Sigmoid colon (tissue), 7 donors: ENCODE data around the gene IGF2BP2. TPM values are rescaled to one million over a fixed set of nuclear protein-coding genes. Genes with fewer than 3 reads are reported as not detected.

Experiments used
- DNase-seq: peaks from one replicate; pipeline ENCODE4 v3.0.0-alpha.2; 2019
- H3K27ac ChIP-seq, 4 donors: fragments of 200-600 bp; sonication (generic); one replicate each; pipeline ENCODE4 v1.5.1; 2016 to 2019; ENCODE audit warnings: mild to moderate bottlenecking in 1 of 4
- H3K27me3 ChIP-seq, 3 donors: fragments of 200-600 bp; sonication (generic); one replicate each; pipeline ENCODE4 v1.5.1; 2019; ENCODE audit warnings: mild to moderate bottlenecking in 1 of 3
- H3K36me3 ChIP-seq, 4 donors: fragments of 200-600 bp; sonication (generic); one replicate each; pipeline ENCODE4 v1.5.1; 2016 to 2019
- H3K4me1 ChIP-seq, 4 donors: fragments of 200-600 bp; sonication (generic); one replicate each; pipeline ENCODE4 v1.5.1; 2017 to 2019
- H3K4me3 ChIP-seq, 4 donors: fragments of 200-600 bp; sonication (generic); one replicate each; pipeline ENCODE4 v1.5.1; 2017 to 2019; ENCODE audit warnings: mild to moderate bottlenecking in 2 of 4, moderate library complexity in 1 of 4
- H3K9me3 ChIP-seq, 4 donors: fragments of 200-600 bp in 3 of 4; sonication (generic) in 3 of 4; one replicate each; pipeline versions ENCODE4 v1.5.1 to v1.6.1; 2013 to 2019
- EP300 ChIP-seq, 4 donors: sonication (generic); formaldehyde crosslinking; IDR thresholded peaks; one replicate each; pipeline ENCODE4 v1.6.1; 2017; ENCODE audit warnings: antibody characterized with exemption in 4 of 4
- POLR2A ChIP-seq, 2 donors: fragments of 450-650 bp; IDR thresholded peaks; one replicate each; pipeline ENCODE4 v1.6.1; 2016; ENCODE audit warnings: antibody characterized with exemption in 2 of 2, mild to moderate bottlenecking in 2 of 2, moderate library complexity in 2 of 2
- POLR2AphosphoS5 ChIP-seq, 4 donors: sonication (generic); formaldehyde crosslinking; IDR thresholded peaks; one replicate each; pipeline ENCODE4 v1.6.1; 2017; ENCODE audit warnings: antibody characterized with exemption in 4 of 4
- WGBS, 2 donors: extraction: QIAGEN DNeasy Blood & Tissue Kit; methylation state at CpG; one replicate each; pipeline ENCODE4 v1.1.7; 2013; 5-methylcytosine and 5-hydroxymethylcytosine counted together
- intact Hi-C: fragments of 100-400 bp; cut with DNase I; formaldehyde crosslinking; loops from one replicate; pipeline ENCODE4 v1.15.1; 2023
- polyA plus RNA-seq, 3 donors: library from polyadenylated mRNA; stranded (reverse); fragments of 200-250 nt; gene quantifications; one replicate each; pipeline ENCODE4 v1.2.3, GENCODE V29; 2013
- total RNA-seq, 4 donors: library from RNA; depleted of rRNA; stranded (reverse); fragments of >200 nt; gene quantifications; one replicate each; pipeline ENCODE4 v1.1.0, GENCODE V29; 2016
- TF ChIP-seq, protein P1 (sequence below), 4 experiments: fragments of 450-650 bp in 3 of 4; fragments of 200-600 bp in 1 of 4; IDR thresholded peaks; one replicate each; pipeline ENCODE4 v1.5.1; 2016 to 2019; ENCODE audit warnings: antibody characterized with exemption in 4 of 4, mild to moderate bottlenecking in 3 of 4, moderate library complexity in 2 of 4
- donor health status: healthy with polysubstance abuse.
- donor health status: Bipolar disorder and iron deficiency.
- donor health status: healthy.

Gene IGF2BP2
- total and polyA plus RNA-seq, 7 donors, result 6.3 to 20.7 (median 14.7) TPM

DNA sequence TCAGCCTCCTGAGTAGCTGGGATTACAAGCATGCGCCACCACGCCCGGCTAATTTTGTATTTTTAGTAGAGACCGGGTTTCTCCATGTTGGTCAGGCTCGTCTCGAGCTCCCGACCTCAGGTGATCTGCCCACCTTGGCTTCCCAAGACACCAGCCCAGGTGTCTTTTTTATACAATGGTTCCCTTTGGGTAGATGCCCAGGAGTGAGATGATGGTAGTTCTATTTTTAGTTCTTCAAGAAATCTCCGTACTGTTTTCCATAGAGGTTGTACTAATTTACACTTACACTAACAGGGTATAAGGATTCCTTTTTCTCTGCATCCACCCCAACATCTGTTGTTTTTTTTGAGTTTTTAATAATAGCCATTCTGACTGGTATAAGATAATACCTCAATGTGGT is 94.3 kb downstream of the IGF2BP2 start:
- no peaks in the 10 kb centered on the region for H3K9me3 ChIP-seq
- H3K27me3 ChIP-seq, result no peaks in the 10 kb centered on the region
- no peaks in the 10 kb centered on the region for H3K4me1 ChIP-seq
- TF ChIP-seq POLR2AphosphoS5 (IDR thresholded peaks at IDR 0.05), result no peak
- TF ChIP-seq, protein P1, sequence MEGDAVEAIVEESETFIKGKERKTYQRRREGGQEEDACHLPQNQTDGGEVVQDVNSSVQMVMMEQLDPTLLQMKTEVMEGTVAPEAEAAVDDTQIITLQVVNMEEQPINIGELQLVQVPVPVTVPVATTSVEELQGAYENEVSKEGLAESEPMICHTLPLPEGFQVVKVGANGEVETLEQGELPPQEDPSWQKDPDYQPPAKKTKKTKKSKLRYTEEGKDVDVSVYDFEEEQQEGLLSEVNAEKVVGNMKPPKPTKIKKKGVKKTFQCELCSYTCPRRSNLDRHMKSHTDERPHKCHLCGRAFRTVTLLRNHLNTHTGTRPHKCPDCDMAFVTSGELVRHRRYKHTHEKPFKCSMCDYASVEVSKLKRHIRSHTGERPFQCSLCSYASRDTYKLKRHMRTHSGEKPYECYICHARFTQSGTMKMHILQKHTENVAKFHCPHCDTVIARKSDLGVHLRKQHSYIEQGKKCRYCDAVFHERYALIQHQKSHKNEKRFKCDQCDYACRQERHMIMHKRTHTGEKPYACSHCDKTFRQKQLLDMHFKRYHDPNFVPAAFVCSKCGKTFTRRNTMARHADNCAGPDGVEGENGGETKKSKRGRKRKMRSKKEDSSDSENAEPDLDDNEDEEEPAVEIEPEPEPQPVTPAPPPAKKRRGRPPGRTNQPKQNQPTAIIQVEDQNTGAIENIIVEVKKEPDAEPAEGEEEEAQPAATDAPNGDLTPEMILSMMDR (IDR thresholded peaks at IDR 0.05), result no peak
- no peak for TF ChIP-seq EP300 (IDR thresholded peaks at IDR 0.05)
- TF ChIP-seq POLR2A (IDR thresholded peaks at IDR 0.05), result no peak
- intact Hi-C loops, result no loop called here
- no peaks in the 10 kb centered on the region for H3K36me3 ChIP-seq
- DNase-seq, result no peak
- H3K27ac ChIP-seq, result no peak overlapping the region
- 94 to 95% methylated on average over 8 of the region's 8 CpGs for WGBS, 2 donors
- H3K4me3 ChIP-seq, result no peak overlapping the region

DNA sequence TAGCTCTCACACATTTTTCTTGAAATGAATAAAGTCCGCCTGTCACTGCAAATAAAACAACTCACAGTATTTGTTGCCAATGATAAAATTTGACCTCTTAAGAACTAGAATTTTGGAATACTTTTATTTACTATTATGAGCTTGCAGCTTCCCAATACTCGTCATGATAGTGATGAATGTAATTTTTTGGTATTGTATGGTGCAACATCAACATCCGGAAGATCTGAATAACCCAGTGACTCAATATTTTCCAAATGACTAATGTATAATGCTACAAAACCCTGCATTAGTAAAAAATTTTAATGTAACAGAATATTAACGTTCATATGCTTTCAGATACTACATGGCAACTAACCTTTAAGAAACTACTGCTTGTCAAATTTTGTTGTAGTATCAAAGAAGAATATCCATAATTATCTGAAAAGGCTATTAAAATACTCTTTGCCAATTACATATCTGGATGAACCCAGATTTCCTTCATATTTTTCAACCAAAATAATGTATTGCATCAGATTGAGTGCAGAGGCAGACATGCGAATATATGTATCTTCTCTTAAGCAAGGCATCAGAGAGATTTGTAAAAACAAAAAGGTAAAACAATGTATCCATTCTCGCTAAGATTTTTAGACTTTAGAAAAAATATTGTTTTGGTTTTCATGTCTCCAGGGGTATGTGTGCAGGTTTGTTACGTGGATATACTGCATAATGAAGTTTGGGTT is 95.3 kb downstream of the IGF2BP2 start:
- Histone ChIP-seq H3K27me3 (no peaks in the 10 kb centered on the region), H3K27ac (no peak overlapping the region), H3K36me3 (no peaks in the 10 kb centered on the region), H3K4me1 (no peaks in the 10 kb centered on the region), H3K4me3 (no peak overlapping the region), H3K9me3 (no peaks in the 10 kb centered on the region)
- TF ChIP-seq EP300 (IDR thresholded peaks at IDR 0.05) (no peak), POLR2A (IDR thresholded peaks at IDR 0.05) (no peak), POLR2AphosphoS5 (IDR thresholded peaks at IDR 0.05) (no peak)
- TF ChIP-seq, protein P1 (IDR thresholded peaks at IDR 0.05), result no peak
- intact Hi-C loops, result no loop called here
- 83 to 89% methylated on average over 7 of the region's 7 CpGs for WGBS, 2 donors
- no peak for DNase-seq

DNA sequence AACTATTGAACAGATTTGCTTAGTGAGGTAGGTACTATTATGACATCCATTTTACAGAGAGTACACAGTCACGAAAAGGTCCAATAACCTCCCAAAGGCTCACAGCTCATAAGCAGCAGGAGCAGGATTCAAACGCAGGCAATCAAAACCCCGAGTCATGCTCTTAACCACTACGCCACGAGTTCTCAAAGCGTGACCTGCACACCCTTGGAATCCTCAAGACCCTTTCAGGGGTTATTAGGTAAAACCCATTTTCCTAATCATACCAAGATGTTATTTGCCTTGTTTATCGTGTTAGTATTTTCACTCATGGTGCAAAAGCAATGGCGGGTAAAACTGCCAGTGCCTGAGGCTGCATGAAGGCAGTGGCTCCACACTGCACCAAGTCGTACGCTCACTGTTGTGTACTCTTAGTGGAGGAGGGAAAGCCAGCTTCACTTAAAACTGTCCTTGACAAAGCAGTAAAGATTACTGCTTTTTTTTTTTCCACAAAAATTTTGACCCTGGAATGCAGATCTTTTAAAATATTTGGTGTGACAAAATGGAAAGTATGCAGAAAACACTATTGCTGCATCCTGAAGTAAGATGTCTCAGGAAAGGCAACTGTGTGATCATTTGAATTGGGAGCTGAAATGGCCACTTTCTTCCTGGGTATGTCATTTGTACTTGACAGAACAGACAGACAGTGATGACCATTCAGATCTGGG is 96.1 kb downstream of the IGF2BP2 start:
- intact Hi-C loops, result no loop called here

DNA sequence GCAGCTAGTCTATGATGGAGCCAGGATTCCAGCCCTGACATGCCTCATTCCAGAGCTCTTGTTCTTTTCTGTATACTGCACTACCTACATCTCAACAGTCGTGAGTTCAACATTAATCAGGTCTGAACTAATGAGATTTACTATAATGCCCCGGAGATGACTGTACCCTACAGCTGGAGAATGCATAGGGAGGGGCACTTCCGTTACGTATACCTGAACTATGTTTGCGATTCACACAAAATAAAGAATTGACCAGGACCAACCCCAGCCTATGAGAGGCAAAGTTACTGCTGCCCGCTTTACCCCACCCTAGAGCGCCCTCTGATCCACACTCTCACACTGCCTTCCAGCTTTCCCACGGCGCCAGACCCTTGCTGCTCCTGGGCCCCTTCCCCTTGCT is 97.0 kb downstream of the IGF2BP2 start:
- Histone ChIP-seq H3K36me3 (no peaks in the 10 kb centered on the region), H3K4me1 (no peaks in the 10 kb centered on the region), H3K27ac (no peak overlapping the region), H3K27me3 (no peaks in the 10 kb centered on the region), H3K4me3 (no peak overlapping the region), H3K9me3 (no peaks in the 10 kb centered on the region)
- no peak for DNase-seq
- 85 to 92% methylated on average over 9 of the region's 9 CpGs for WGBS, 2 donors
- intact Hi-C loops, result no loop called here
- no peak for TF ChIP-seq POLR2A (IDR thresholded peaks at IDR 0.05)
- no peak for TF ChIP-seq EP300 (IDR thresholded peaks at IDR 0.05)
- TF ChIP-seq POLR2AphosphoS5 (IDR thresholded peaks at IDR 0.05), result no peak
- TF ChIP-seq, protein P1 (IDR thresholded peaks at IDR 0.05), result no peak

More for the DNA sequence above, 96.1 kb downstream of the IGF2BP2 start:
- TF ChIP-seq POLR2A (IDR thresholded peaks at IDR 0.05) (no peak), POLR2AphosphoS5 (IDR thresholded peaks at IDR 0.05) (no peak), EP300 (IDR thresholded peaks at IDR 0.05) (no peak)
- TF ChIP-seq, protein P1 (IDR thresholded peaks at IDR 0.05), result no peak
- DNase-seq, result no peak
- no peaks in the 10 kb centered on the region for H3K36me3 ChIP-seq
- WGBS, 2 donors, result 91 to 96% methylated on average over 10 of the region's 10 CpGs
- no peaks in the 10 kb centered on the region for H3K4me1 ChIP-seq
- H3K4me3 ChIP-seq, result no peak overlapping the region
- no peak overlapping the region for H3K27ac ChIP-seq
- H3K9me3 ChIP-seq, result no peaks in the 10 kb centered on the region
- no peaks in the 10 kb centered on the region for H3K27me3 ChIP-seq
